GM18502 (cell line): Measurements from ENCODE around the gene SENP2.
"Not testable (repeated sequence)": the region's sequence is repeated elsewhere in the genome, so short reads cannot be mapped to it uniquely, and the experiment has no call there.

Experiments
- ATAC-seq: cut with Tn5 transposase; IDR thresholded peaks from one replicate; pipeline ENCODE4 v1.9.1; 2021; ENCODE audit warnings: mild to moderate bottlenecking; ENCODE audit not compliant: unreplicated experiment, poor library complexity

SENP2 gene

GRCh38 chr3:185585859-185586685 lies at the start of gene SENP2:
Gene SENP2 (plus strand): TSS chr3:185586295. CDS start chr3:185586414, 119 bp downstream.
- ATAC-seq: peak; percentile 92

DNA sequence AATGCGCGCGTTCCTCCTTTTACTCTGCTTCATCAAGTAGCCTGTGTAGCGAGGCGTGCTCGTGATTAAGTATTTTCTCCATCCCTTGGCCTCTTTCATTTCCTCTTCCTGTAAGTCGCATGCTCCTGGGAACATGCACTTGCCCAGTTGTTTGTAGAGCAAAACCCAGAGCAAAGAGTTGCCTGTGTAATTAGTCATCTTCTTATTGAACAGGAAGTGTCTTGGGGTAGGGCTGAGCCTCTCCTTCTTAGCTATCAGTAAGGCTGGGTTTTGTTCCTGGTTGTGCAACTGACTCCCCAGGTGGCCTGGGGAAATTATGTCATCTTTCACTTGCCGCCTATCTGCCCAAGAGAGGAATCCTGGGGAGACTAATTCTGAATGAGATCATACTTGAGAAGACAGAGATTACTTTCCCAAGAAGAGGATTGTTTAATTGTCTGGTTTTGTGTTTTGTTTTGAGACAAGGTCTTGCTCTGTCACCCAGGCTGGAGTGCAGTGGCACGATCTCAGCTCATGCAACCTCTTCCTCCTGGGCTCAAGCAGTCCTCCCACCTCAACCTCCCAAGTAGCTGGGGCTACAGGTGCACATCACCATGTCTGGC lies 48.6 kb upstream of the SENP2 start:
- ATAC-seq: peak; percentile 98

DNA sequence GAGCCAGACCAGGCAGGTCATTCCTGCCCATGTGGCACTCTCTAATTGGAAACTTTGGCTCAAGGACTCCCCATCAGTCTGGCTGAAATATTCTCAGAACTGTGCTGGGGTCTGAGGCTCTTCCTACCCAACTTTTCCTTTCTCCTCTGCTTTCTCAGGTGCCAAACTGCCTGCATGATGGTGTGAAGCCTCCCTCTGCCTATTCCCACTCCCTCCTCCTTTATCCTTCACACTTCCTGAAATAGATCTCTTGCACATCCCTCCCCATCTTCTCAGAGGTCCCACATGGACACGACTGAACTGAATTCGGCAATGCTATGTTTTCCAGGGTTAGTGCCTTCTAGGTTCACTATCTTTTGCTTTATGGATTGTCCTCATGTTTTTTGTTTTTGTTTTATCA lies 46.2 kb upstream of the SENP2 start:
- no peak for ATAC-seq

DNA sequence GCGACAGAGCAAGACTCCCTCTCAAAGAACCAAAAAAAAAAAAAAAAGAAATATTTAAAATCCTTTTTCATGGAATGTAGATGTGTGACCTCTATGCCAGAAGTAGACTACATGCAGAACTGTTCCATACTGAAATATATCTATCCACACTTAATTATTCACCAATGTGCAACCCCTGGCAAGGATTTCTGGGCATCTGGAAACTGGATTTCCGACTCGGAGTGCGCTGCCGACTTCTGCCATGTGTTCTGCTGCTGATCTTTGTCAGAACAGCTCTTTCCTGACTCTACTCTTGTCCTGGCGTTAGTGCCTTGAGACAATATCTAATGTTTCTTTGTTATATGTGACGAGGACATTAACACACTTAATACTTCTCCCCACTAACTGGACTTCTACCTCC lies 45.4 kb upstream of the SENP2 start:
- no peak for ATAC-seq

- no peak for ATAC-seq
Observed at GRCh38 chr3:185549122-185549521, 37.0 kb upstream of the SENP2 start.

GRCh38 chr3:185549651-185550111 lies 36.4 kb upstream of the SENP2 start:
- no peak for ATAC-seq

DNA sequence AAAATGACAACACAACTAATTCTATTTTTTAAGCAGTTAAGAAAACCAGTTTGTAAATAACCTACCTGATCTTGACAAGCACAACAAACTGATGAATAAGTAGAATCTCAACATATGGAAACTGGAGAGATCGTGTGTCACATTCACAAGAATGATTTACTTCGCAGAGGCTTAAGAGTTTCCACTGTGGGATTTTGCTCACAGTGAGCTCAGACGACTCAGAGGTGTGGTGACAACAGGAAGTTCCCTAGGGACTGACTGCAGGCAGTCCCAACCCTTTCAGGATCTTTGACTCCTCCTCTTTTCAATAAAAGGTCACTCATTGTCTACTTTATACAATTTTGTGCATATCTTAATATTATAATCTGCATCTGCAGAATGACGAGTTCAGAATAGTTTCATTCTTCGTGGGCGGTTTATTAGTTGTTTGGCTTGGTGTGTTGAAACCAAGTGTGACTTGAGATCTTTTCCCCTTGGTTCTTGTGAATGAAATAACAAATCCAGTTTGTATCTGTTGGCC lies 33.7 kb upstream of the SENP2 start, which contains the start of gene LIPH:
LIPH (minus strand) TSS at position 231 of the 520 bp plus-strand sequence; CDS start at position 114, 117 bp downstream.
- peak; percentile 67 for ATAC-seq

- ATAC-seq: no peak
Observed at GRCh38 chr3:185555101-185555501, 31.0 kb upstream of the SENP2 start.

DNA sequence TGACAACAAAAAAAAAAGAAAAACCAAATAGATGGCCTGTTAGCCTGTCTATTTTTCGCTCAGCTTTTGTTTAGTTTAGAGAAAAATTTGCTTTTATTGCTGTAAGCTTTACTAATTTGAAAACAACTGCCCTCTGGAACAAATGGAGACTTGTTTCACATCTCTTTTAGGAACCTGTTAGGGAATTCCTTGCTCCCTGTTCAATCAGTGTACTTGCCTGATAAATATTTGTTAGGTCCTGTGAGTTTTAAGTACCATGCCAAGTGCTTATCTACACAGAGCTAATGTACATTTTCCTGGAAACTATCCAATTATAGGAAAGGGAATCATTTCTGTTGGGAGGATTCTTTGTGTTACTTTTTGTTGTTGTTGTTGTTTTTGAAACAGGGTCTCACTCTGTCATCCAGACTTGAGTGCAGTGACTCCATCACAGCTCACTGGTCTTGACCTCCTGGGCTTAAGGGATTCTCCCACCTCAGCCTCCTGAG lies 30.2 kb upstream of the SENP2 start:
- no peak for ATAC-seq

- not testable (repeated sequence) for ATAC-seq
Observed at GRCh38 chr3:185556640-185557039, 29.5 kb upstream of the SENP2 start.

GRCh38 chr3:185558395-185558794 lies 27.7 kb upstream of the SENP2 start:
- ATAC-seq: no peak

DNA sequence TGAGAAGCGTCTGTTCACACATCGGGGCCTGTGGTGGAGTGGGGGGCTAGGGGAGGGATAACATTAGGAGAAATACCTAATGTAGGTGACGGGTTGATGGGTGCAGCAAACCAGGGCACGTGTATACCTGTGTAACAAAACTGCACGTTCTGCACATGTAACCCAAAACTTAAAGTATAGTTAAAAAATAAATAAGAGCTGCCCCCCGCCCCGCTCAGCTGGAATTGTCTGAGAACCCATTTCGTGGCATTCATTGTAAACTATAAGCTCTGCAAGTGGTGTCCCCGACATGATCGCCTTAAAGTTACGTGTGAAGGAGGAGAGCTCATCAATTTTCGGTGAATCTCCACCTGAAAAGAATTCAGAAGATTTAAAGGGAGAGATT lies 26.4 kb upstream of the SENP2 start:
- no peak for ATAC-seq

- ATAC-seq: no peak
Observed at GRCh38 chr3:185560676-185561075, 25.4 kb upstream of the SENP2 start.

DNA sequence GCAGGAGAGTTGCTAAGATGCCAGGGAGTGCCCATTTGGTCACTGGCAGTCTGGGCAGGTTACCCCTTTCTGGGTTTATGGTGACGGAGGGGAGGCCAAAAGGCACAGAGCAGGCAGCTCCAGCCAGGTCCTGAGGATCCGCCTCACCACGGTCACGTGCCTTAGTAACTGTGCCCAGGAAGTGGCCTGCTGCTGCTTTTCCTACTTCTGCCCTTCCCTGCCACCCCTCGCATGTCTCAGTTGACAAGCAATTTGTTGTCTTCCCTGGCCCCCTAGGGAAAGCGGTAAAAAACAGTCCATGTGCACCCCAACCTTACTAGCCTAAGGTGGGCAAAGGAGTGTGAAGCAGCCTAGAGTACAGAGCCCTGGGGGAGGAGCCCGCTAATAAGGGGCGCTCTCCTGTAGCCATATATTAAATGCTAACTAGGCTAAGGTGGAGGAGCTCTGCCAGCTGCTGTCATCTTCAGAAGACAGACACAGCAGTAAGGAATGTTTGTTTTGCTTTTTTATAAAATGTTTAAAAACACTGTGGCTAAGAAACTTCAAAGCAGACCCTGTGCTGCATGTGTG lies 24.6 kb upstream of the SENP2 start:
- no peak for ATAC-seq

DNA sequence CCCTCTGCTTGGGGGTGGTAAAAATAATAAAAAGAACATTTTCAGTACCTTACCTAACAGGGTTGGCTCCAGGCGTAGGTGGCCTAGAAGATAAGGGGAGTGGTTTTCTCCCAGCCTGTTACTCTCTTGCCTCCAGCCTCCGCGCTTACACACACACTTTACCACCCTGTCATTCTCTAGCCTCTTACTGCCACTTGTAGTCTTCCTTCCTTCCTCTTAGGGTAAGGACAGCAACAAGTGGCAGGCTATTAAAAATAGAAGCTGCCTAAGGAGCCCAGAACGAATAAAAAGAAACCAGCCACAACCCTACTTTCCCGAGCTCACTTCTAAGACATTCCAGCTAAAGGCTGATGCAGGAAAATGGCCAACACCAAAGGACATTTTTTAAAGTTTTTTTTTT lies 24.1 kb upstream of the SENP2 start:
- ATAC-seq: no peak

DNA sequence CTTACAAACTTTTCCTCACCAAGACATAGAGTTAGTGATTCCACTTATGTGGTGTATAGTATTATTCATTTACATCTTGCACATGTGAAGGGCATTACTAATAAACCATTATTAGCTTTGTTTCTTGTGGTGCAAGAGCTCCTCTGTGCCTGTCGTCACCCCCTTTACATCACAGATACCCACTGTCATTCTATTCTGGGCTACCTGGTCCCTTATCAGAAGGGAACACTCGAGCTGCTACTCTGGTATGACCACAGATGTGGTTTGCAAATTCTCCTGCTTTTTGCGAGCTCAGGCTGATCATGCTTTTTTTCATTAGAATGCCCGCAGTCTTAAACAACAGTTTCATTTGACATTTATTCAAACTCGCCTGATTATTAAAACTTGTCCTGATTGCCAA lies 13.9 kb upstream of the SENP2 start:
- ATAC-seq: no peak

GRCh38 chr3:185575108-185575869 lies 10.8 kb upstream of the SENP2 start:
- ATAC-seq: peak; percentile 72

DNA sequence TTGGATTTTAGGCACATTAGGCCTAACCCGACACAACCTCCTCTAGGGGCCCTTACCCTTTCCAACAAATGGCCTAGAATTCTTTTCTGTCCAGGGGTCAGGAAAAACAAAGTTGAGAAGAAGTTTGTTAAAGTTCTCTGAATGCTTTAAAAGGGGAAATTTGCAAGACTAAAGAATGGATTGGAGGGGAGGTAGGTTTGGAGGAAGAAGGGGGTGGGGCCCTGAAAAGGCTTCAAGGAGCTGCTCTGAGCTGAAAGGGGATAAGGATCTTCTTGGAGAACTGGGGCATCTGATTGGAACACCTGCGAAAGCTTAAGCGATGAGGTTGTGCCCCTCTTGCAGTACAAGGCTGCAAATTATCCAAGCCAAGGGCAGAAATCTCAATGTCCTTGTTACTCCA lies 3.9 kb upstream of the SENP2 start:
- ATAC-seq: no peak

- no peak for ATAC-seq
Observed at GRCh38 chr3:185582871-185583270, 3.2 kb upstream of the SENP2 start.

- no peak for ATAC-seq
Observed at GRCh38 chr3:185583925-185584324, 2.2 kb upstream of the SENP2 start.
